Renal pelvis (tissue), 3 donors: ENCODE measurements around the gene TMEM97. TPM values are rescaled to one million over a fixed set of nuclear protein-coding genes. Genes with fewer than 3 reads are reported as not detected.

Experiments used
- polyA plus RNA-seq, 3 donors: library from polyadenylated mRNA; unstranded; fragments of 120-200 nt; gene quantifications; one replicate each; pipeline ENCODE4 v1.2.1, GENCODE V29; 2013; ENCODE audit not compliant: insufficient read length in 3 of 3

The TMEM97 gene
- polyA plus RNA-seq, 3 donors, result 53.6 to 62.3 (median 54.4) TPM

Other genes starting within 250 kb of the TMEM97 start
- gene IFT20, start 16.3 kb downstream of the TMEM97 start, polyA plus RNA-seq, result 10 to 100 TPM; 50.6 to 58.9 (median 54.0) TPM
- gene TNFAIP1, start 16.6 kb downstream of the TMEM97 start, polyA plus RNA-seq, result 10 to 100 TPM; 40.7 to 44.6 (median 44.5) TPM
- 100 to 1,000 TPM in 1 of 3 donors, 10 to 100 TPM in 2; 87.6 to 102 (median 93.9) TPM for gene POLDIP2, start 38.3 kb downstream of the TMEM97 start, polyA plus RNA-seq
- gene SEBOX, start 46.0 kb downstream of the TMEM97 start, polyA plus RNA-seq, result not detected
- gene VTN, start 51.1 kb downstream of the TMEM97 start, polyA plus RNA-seq, result 10 to 100 TPM; 18.7 to 25.2 (median 20.4) TPM
- 10 to 100 TPM; 14.9 to 16.8 (median 15.9) TPM for gene SARM1, start 52.5 kb downstream of the TMEM97 start, polyA plus RNA-seq
- 10 to 100 TPM; 11.4 to 16.8 (median 14.9) TPM for gene SLC46A1, start 87.0 kb downstream of the TMEM97 start, polyA plus RNA-seq
- gene SLC13A2, start 154.4 kb downstream of the TMEM97 start, polyA plus RNA-seq, result 10 to 100 TPM; 13.0 to 18.8 (median 16.9) TPM
- gene FOXN1, start 187.1 kb downstream of the TMEM97 start, polyA plus RNA-seq, result under 1 TPM; 0.47 to 0.69 (median 0.57) TPM
- 10 to 100 TPM; 60.8 to 78.8 (median 70.3) TPM for gene UNC119, start 233.4 kb downstream of the TMEM97 start, polyA plus RNA-seq